GM10266 (cell line): ENCODE data around the gene MPP2.
"Not testable (repeated sequence)": the region's sequence is repeated elsewhere in the genome, so short reads cannot be mapped to it uniquely, and the experiment has no call there.

Experiments
- DNase-seq: peaks from one replicate; pipeline ENCODE4 v3.0.0; 2012; ENCODE audit errors: extremely low spot score
- TF ChIP-seq, protein P1 (sequence below): IDR thresholded peaks from 2 replicates; pipeline ENCODE4 v1.5.1; 2012; ENCODE audit warnings: mild to moderate bottlenecking, low read depth; ENCODE audit not compliant: control insufficient read depth, insufficient read depth; ENCODE audit errors: missing control alignments

Gene MPP2

DNA sequence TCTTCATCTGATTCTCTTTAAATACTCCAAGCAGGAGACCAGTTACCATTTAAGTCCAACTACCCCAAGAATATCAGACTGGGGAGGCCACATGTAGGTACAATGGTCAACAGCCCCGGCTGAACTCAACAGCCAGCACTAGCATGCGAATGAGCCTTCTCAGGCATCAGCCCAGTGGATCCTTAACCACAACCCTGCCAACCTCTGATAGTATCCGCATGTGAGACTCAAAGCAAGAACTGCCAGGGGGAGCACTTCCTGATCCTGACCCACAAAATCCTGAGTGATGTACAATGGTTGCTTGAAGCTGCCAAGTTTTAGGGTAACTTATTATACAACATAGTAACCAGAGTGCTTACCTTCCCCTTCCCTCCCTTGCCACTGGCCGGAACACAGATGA, 42.4 kb upstream of the MPP2 start:
- no peak for DNase-seq
- TF ChIP-seq, protein P1, sequence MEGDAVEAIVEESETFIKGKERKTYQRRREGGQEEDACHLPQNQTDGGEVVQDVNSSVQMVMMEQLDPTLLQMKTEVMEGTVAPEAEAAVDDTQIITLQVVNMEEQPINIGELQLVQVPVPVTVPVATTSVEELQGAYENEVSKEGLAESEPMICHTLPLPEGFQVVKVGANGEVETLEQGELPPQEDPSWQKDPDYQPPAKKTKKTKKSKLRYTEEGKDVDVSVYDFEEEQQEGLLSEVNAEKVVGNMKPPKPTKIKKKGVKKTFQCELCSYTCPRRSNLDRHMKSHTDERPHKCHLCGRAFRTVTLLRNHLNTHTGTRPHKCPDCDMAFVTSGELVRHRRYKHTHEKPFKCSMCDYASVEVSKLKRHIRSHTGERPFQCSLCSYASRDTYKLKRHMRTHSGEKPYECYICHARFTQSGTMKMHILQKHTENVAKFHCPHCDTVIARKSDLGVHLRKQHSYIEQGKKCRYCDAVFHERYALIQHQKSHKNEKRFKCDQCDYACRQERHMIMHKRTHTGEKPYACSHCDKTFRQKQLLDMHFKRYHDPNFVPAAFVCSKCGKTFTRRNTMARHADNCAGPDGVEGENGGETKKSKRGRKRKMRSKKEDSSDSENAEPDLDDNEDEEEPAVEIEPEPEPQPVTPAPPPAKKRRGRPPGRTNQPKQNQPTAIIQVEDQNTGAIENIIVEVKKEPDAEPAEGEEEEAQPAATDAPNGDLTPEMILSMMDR = no peak

DNA sequence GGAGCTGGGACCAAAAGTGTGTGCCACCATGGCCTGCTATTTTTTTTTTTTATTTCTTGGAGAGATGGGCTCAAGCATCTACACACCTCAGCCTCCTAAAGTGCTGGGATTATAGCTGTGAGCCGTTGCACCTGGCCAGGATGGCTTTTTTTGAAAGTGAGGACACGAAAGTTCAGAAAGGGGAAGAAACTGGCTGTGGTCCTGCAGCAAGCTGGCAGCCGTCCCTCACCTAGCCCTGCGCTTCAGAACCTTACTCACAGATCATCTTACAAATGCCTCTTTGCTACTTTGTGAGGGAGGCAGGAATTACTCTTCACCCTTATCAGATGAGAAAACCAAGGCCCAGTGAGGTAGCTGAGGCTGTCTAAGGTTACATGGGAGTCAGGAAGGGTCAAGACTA, 39.4 kb upstream of the MPP2 start:
- no peak for DNase-seq
- TF ChIP-seq, protein P1 = no peak

DNA sequence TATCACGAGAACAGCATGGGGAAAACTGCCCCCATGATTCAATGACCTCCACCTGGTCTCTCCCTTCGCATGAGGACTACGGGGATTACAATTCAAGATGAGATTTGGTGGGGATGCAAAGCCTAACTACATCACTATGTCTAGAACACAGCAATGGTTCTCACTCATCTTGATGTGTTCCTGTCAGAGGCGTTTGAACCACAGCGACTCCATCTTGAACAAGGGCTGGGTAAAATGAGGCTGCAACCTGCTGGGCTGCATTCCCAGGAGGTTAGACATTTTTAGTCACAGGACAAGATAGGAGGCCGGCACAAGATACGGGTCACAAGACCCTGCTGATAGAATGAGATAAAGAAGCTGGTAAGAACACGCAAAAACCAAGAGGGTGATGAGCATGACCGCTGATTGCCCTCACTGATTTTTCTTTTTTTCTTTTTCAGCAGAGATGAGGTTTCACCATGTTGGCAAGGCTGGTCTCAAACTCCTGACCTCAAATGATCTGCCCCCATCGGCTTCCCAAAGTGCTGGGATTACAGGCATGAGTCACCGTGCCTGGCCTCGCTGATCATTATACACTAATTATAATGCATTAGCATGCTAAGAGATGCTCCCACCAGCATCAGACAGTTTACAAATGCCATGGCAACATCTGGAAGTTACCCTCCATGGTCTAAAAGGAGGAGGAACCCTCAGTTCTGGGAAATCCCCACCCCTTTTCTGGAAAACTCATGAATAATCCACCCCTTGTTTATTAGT, 37.9 kb upstream of the MPP2 start:
- no peak for DNase-seq
- TF ChIP-seq, protein P1 = no peak

DNA sequence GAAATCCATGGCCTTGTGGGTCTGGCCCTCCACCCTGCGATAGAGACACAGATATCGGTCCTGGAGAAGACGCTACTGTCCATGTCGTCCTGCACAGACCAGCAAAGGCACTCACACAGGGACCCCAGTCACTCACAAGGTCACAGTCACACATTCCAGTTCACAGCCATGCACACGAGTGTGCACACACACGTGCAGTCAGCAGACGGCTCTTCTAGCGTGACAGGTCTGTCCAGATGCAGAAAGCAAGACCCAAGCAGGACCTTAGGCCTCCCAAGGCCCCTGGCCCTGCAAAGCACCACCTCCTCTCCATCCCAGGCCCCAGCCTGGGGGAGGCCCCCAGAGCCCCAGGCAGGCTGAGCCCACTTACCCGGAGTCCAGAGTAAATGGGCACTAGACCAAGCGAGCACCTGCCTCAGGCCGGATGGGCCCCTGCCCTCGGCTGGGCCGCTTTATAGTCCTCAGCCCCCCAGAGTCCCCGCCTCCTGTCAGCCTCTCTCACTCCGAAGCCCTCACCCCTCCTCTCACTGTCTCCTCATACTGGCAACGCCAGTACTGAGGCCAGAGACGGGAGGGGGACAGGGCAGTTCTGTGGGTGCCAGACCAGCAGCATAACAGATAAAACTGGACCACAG, 34.8 kb upstream of the MPP2 start, which contains the start of gene PPY:
Gene PPY, minus strand, starts transcription at position 426 of the 635 bp plus-strand sequence. CDS start 822 bp downstream, outside the sequence.
- no peak for DNase-seq
- TF ChIP-seq, protein P1 = no peak

DNA sequence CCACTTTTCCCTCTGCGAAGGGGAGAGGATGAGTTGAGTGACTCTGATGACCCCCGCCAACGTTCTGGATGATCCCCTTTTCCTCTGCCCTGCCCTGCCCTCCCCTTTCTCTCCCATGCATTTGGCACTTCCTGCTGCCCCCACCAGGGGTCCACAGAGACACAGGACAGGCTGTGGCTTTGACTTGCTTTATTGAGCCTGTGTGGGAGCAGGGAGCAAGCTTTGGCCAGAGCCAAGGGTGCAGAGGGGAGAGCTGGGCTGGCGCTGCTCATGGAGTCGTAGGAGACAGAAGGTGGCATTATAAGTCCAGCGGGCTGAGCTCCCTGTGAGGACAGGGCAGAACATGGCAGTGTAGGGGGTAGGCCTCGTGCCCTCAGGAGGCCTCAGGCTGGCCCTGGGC, 33.3 kb upstream of the MPP2 start:
- TF ChIP-seq, protein P1 = peak; percentile 29
- DNase-seq = peak; percentile 11

DNA sequence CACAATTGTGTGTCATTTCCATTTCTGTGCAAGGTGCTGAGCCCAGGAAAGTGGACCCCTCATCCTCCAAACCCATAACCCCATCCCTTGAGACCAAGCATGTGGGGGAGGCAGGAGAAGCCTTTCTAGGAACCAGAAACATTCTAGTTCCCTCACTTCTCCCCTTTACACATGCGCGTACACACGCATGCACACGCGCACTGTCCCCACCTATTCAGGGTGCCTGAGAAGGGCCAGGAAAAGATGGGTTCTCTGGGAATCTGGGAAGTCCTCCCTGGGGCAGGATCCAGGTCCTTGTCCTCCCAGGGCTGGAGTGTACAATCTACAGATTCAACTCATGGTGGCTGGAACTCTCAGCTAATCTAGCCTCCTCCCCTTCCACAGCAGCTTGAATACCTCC, 32.5 kb upstream of the MPP2 start:
- peak; percentile 2 for DNase-seq
- TF ChIP-seq, protein P1 = no peak

DNA sequence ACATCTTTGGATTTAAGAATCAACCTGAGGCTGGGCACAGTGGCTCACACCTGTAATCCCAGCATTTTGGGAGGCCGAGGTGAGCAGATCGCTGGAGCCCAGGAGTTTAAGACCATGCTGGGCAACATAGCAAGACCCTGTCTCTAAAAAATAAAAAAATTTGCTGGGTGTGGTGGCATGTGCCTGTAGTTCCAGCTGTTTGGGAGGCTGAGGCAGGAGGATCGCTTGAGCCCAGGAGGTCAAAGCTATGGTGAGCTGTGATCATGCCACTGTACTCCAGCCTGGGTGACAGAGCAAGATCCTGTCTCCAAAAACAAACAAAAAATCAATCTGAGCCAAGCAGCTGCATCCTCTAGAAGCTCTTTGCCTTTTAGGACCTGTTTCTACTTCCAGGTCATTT, 32.1 kb upstream of the MPP2 start:
- DNase-seq = not testable (repeated sequence)

DNA sequence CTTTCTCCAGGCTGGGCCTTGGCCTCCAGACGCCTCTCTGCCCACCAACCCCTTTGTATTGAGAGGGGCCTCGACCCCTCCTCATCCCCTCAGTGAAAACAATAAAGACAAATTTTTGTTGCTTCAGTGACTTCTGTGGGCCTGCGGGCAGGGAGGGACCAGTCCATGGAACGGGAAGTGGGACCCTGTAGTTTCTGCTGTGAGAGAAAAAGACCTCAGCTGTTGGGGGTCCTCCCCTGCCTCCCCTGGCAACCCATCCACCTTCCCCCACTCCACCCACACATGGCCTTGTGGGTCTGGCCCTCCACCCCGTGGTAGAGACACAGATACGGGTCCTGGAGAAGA, 31.5 kb upstream of the MPP2 start:
- TF ChIP-seq, protein P1 = no peak
- DNase-seq = no peak
